HepG2 (cell line): ENCODE data around the gene ZFAND2B. TPM values are rescaled to one million over a fixed set of nuclear protein-coding genes. Genes with fewer than 3 reads are reported as not detected.

ENCODE experiments used
- CENPT ChIP-seq: sonication (generic); formaldehyde crosslinking; IDR thresholded peaks from 2 replicates; pipeline ENCODE4 v1.8.0; 2022; ENCODE audit warnings: low read depth, mild to moderate bottlenecking, moderate library complexity, missing genetic modification reagents
- EED ChIP-seq: sonication (generic); formaldehyde crosslinking; IDR thresholded peaks from 2 replicates; pipeline ENCODE4 v1.5.0; 2020; ENCODE audit warnings: mild to moderate bottlenecking, missing genetic modification reagents
- NFRKB ChIP-seq: fragments of 450-650 bp; IDR thresholded peaks from 2 replicates; pipeline ENCODE4 v1.6.1; 2017
- NR2F6 ChIP-seq, 2 experiments: IDR thresholded peaks; 2 replicates each; pipeline ENCODE4 v1.6.1; 2016; ENCODE audit warnings: antibody characterized with exemption in 1 of 2, mild to moderate bottlenecking in 1 of 2
- PAX8 ChIP-seq: sonication (generic); formaldehyde crosslinking; IDR thresholded peaks from 2 replicates; pipeline ENCODE4 v1.8.0; 2022; ENCODE audit warnings: mild to moderate bottlenecking, missing genetic modification reagents, borderline replicate concordance
- SAFB2 ChIP-seq: sonication (generic); formaldehyde crosslinking; IDR thresholded peaks from 2 replicates; pipeline ENCODE4 v1.5.1; 2020; ENCODE audit warnings: missing genetic modification reagents, low read depth, mild to moderate bottlenecking, borderline replicate concordance
- SKI ChIP-seq: fragments of 450-650 bp; IDR thresholded peaks from one replicate; pipeline ENCODE4 v1.6.1; 2018; ENCODE audit warnings: mild to moderate bottlenecking; ENCODE audit not compliant: partially characterized antibody
- SP1 ChIP-seq, 2 experiments: fragments of 450-650 bp in 1 of 2; sonication (generic) in 1 of 2; formaldehyde crosslinking in 1 of 2; IDR thresholded peaks; 2 replicates each; pipeline versions ENCODE4 v1.4.0 to v1.6.1; 2016 to 2020; ENCODE audit warnings: missing genetic modification reagents in 1 of 2
- TAF15 ChIP-seq: fragments of 200-400 bp; formaldehyde crosslinking; IDR thresholded peaks from one replicate; pipeline ENCODE4 v1.6.1; 2018; ENCODE audit warnings: mild to moderate bottlenecking, low read depth, low read length; ENCODE audit not compliant: poor library complexity, severe bottlenecking
- ZNF12 ChIP-seq: sonication (generic); formaldehyde crosslinking; IDR thresholded peaks from 2 replicates; pipeline ENCODE4 v1.5.0; 2020; ENCODE audit warnings: missing genetic modification reagents
- ZNF253 ChIP-seq: sonication (generic); formaldehyde crosslinking; IDR thresholded peaks from 2 replicates; pipeline ENCODE4 v1.8.0; 2022; ENCODE audit warnings: mild to moderate bottlenecking, missing genetic modification reagents, borderline replicate concordance
- ZNF720 ChIP-seq: sonication (generic); formaldehyde crosslinking; IDR thresholded peaks from 2 replicates; pipeline ENCODE4 v1.4.0; 2020; ENCODE audit warnings: missing genetic modification reagents
- ZNF75D ChIP-seq: sonication (generic); formaldehyde crosslinking; IDR thresholded peaks from 2 replicates; pipeline ENCODE4 v1.8.1; 2023; ENCODE audit warnings: missing genetic modification reagents, mild to moderate bottlenecking, borderline replicate concordance
- polyA plus RNA-seq, 8 experiments: library from polyadenylated mRNA; depleted of rRNA in 3 of 8; stranded (reverse) in 7 of 8; unstranded in 1 of 8; fragments of >200 nt; fragmentation: Illumina TruSeq in 4 of 8; extraction: Trizol in 4 of 8; gene quantifications; 2 replicates each; pipeline versions ENCODE4 v1.2.1 to v1.2.3, GENCODE V29; 2011 to 2016; ENCODE audit warnings: low read depth in 4 of 8, missing spikeins in 1 of 8, mixed read lengths in 1 of 8; ENCODE audit not compliant: insufficient read depth in 1 of 8
- total RNA-seq, 5 experiments: library from RNA; depleted of rRNA; stranded (reverse); fragments of >200 nt; fragmentation: Illumina TruSeq; extraction: Trizol; gene quantifications; 2 replicates each; pipeline ENCODE4 v1.2.3, GENCODE V29; 2016; ENCODE audit warnings: low read depth in 1 of 5
- TF ChIP-seq, protein P1 (sequence below): sonication (generic); formaldehyde crosslinking; IDR thresholded peaks from 2 replicates; pipeline ENCODE4 v1.5.1; 2020; ENCODE audit warnings: mild to moderate bottlenecking, missing genetic modification reagents, moderate library complexity
- TF ChIP-seq, protein P2 (sequence below): sonication (generic); formaldehyde crosslinking; IDR thresholded peaks from 2 replicates; pipeline ENCODE4 v1.4.0; 2020; ENCODE audit warnings: low read depth, mild to moderate bottlenecking, missing genetic modification reagents
- TF ChIP-seq, protein P3 (sequence below): IDR thresholded peaks from 2 replicates; pipeline ENCODE4 v1.6.1; 2016; ENCODE audit warnings: low read depth, missing genetic modification reagents, missing compliant biosample characterization
- TF ChIP-seq, protein P4 (sequence below): IDR thresholded peaks from 2 replicates; pipeline ENCODE4 v1.6.1; 2016

ZFAND2B gene
- total and polyA plus RNA-seq, 2 of the 13 experiments (the other 11 are each of a cell fraction or from before 2014, with no cell fraction given), result 53.3 to 115 TPM

DNA sequence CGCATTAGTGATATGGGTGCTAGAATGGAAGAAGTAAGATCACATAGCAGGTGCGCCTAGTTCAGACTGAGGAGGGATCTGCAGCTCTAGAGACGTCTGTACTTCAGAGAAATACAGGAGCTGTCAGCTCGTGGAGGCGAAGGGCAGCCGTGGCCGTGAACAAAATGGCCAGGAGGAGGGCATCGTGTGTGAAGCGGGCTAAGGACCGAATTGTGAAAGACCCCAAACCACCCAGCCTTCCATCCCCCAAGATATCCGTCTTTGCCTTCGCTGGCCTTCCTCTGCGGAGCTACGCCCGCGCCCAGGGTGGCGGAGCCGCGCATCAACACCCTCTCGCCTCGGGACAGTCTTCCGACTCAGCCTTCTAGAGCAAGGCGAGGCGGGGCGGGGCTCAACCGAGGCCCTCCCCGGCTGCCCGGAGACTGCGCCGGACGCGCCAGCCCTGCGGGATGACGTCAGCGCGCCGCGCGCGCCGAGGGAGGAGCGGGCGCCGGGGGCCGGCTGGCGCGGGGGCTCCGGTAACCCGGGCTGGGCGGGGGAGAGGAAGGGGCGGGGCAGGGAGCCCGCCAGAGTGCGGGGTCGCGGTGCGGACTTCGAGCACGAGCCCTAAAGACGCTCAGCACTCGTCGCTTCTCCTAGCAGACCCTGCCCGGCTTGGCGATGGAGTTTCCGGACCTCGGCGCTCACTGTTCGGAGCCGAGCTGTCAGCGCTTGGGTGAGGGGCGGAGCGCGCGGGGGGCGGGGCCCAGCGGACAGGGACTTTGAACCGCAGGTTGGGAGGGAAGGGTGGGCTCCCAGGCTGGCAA is at the start of gene ZFAND2B (continued):
- TF ChIP-seq CENPT (CRISPR knock-in tag) (no peak), NFRKB (no peak), EED (CRISPR knock-in tag) (no peak), ZNF12 (no peak), ZNF75D (CRISPR knock-in tag) (no peak), SP1 (IDR thresholded peaks at IDR 0.05) (no peak), SP1 (CRISPR knock-in tag; IDR thresholded peaks at IDR 0.05) (no peak), SKI (peak; percentile 31), NR2F6 (IDR thresholded peaks at IDR 0.05) (no peak), NR2F6 (CRISPR knock-in tag; IDR thresholded peaks at IDR 0.05) (peak; percentile 23; the same call in 1 of the 2 replicates), PAX8 (0 out of 2 replicates have a peak, but pooled peaks have one; percentile 86), ZNF253 (CRISPR knock-in tag) (no peak; the same call in 1 of the 2 replicates), TAF15 (peak; percentile 33), ZNF720 (CRISPR knock-in tag) (no peak), SAFB2 (peak; percentile 72; the same call in 1 of the 2 replicates)
- TF ChIP-seq, protein P1, sequence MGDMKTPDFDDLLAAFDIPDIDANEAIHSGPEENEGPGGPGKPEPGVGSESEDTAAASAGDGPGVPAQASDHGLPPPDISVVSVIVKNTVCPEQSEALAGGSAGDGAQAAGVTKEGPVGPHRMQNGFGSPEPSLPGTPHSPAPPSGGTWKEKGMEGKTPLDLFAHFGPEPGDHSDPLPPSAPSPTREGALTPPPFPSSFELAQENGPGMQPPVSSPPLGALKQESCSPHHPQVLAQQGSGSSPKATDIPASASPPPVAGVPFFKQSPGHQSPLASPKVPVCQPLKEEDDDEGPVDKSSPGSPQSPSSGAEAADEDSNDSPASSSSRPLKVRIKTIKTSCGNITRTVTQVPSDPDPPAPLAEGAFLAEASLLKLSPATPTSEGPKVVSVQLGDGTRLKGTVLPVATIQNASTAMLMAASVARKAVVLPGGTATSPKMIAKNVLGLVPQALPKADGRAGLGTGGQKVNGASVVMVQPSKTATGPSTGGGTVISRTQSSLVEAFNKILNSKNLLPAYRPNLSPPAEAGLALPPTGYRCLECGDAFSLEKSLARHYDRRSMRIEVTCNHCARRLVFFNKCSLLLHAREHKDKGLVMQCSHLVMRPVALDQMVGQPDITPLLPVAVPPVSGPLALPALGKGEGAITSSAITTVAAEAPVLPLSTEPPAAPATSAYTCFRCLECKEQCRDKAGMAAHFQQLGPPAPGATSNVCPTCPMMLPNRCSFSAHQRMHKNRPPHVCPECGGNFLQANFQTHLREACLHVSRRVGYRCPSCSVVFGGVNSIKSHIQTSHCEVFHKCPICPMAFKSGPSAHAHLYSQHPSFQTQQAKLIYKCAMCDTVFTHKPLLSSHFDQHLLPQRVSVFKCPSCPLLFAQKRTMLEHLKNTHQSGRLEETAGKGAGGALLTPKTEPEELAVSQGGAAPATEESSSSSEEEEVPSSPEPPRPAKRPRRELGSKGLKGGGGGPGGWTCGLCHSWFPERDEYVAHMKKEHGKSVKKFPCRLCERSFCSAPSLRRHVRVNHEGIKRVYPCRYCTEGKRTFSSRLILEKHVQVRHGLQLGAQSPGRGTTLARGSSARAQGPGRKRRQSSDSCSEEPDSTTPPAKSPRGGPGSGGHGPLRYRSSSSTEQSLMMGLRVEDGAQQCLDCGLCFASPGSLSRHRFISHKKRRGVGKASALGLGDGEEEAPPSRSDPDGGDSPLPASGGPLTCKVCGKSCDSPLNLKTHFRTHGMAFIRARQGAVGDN (CRISPR knock-in tag), result peak; percentile 93
- TF ChIP-seq, protein P2, sequence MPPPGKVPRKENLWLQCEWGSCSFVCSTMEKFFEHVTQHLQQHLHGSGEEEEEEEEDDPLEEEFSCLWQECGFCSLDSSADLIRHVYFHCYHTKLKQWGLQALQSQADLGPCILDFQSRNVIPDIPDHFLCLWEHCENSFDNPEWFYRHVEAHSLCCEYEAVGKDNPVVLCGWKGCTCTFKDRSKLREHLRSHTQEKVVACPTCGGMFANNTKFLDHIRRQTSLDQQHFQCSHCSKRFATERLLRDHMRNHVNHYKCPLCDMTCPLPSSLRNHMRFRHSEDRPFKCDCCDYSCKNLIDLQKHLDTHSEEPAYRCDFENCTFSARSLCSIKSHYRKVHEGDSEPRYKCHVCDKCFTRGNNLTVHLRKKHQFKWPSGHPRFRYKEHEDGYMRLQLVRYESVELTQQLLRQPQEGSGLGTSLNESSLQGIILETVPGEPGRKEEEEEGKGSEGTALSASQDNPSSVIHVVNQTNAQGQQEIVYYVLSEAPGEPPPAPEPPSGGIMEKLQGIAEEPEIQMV, result peak; percentile 73; the same call in 1 of the 2 replicates
- TF ChIP-seq, protein P3, sequence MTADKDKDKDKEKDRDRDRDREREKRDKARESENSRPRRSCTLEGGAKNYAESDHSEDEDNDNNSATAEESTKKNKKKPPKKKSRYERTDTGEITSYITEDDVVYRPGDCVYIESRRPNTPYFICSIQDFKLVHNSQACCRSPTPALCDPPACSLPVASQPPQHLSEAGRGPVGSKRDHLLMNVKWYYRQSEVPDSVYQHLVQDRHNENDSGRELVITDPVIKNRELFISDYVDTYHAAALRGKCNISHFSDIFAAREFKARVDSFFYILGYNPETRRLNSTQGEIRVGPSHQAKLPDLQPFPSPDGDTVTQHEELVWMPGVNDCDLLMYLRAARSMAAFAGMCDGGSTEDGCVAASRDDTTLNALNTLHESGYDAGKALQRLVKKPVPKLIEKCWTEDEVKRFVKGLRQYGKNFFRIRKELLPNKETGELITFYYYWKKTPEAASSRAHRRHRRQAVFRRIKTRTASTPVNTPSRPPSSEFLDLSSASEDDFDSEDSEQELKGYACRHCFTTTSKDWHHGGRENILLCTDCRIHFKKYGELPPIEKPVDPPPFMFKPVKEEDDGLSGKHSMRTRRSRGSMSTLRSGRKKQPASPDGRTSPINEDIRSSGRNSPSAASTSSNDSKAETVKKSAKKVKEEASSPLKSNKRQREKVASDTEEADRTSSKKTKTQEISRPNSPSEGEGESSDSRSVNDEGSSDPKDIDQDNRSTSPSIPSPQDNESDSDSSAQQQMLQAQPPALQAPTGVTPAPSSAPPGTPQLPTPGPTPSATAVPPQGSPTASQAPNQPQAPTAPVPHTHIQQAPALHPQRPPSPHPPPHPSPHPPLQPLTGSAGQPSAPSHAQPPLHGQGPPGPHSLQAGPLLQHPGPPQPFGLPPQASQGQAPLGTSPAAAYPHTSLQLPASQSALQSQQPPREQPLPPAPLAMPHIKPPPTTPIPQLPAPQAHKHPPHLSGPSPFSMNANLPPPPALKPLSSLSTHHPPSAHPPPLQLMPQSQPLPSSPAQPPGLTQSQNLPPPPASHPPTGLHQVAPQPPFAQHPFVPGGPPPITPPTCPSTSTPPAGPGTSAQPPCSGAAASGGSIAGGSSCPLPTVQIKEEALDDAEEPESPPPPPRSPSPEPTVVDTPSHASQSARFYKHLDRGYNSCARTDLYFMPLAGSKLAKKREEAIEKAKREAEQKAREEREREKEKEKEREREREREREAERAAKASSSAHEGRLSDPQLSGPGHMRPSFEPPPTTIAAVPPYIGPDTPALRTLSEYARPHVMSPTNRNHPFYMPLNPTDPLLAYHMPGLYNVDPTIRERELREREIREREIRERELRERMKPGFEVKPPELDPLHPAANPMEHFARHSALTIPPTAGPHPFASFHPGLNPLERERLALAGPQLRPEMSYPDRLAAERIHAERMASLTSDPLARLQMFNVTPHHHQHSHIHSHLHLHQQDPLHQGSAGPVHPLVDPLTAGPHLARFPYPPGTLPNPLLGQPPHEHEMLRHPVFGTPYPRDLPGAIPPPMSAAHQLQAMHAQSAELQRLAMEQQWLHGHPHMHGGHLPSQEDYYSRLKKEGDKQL (CRISPR knock-in tag), result no peak; the same call in 1 of the 2 replicates
- TF ChIP-seq, protein P4, sequence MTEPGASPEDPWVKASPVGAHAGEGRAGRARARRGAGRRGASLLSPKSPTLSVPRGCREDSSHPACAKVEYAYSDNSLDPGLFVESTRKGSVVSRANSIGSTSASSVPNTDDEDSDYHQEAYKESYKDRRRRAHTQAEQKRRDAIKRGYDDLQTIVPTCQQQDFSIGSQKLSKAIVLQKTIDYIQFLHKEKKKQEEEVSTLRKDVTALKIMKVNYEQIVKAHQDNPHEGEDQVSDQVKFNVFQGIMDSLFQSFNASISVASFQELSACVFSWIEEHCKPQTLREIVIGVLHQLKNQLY (CRISPR knock-in tag), result no peak
